ENCODE data around the gene ANKRD52.
"Not testable (repeated sequence)": the region's sequence is repeated elsewhere in the genome, so short reads cannot be mapped to it uniquely, and the experiment has no call there.

Gene ANKRD52

DNA sequence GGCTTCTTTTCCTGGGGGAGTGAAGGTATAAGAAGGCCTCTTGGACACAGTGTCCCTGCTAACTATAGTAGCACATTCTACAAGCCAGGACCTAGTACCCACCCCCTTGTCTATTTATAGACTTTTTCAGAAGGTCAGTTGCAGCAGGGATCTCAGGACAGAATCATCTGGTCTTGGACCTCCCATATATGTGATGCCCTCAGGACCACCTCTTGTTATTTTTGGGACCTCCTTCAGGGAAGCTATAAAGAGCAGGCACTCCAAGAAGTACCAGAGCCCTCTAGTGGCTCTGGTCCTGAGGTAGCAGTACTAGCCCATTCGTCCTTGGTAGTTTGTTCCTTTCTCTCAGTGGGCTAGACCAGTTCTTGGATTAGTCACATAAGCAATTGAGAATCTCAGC lies 12.8 kb upstream of the ANKRD52 start:
- DNase-seq: no peak

DNA sequence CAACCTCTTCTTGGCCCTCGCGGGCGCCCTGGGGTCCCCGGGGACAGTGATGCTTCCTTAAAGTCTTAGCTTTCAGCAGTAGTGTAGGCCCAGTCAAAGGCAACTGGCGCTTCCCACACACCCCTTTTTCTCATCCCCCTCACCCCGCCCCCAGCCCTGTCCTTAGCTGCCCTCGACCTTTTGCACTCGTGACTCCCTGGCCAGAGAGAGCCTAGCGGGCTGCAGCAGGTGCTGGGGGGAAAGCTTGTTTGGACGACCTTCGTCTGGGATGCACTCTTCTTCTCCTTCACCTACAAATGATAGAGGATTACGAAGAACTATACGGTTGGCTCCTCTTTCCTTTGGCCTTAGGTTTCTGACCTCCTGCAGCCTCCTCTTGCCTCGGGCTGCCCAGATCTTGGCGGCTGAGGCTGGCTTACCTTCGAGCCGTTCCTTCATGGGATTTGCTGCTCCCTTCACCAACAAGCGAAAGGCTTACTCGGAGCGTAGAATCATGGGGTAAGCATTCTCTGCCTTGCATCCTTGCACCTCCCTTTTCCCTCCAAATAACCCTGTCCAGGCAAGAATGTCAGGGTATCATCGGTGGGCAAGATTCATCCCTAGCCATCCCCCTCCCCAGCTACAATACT lies 9.4 kb upstream of the ANKRD52 start:
- no peak for DNase-seq

DNA sequence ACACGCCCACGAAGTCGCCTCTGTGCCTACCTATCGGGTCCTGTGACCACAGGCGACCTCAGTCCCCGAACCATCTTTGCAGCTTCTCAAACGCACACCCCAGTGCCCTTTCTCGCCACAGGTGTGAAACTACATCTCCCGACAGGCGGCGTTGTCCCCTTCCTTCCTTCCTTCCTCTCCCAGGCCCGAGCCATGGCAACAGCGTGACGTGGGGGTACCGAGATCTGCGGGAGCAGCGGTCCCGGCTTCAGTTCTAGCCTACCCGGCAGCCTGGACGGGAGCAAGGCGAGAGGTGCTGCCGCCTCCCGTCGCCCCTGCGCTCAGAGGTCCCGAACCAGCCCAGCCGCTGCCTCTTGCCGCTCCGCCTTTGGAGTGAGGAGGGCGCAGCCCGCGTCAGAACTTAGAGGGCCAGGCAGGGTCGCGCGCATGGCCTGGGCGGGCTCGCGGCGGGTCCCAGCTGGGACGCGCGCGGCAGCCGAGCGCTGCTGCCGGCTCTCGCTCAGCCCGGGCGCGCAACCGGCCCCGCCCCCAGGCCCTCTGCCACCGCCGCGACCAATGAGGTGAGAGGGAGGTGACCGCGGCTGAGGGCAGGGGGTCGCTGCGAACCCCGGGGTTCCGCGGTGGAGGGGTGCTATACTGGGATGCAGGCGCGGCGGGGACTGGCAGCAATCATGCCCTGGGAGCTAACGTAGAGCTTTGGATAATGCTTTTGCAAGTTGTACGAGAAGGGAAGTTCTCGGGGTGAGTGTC lies 8.7 kb upstream of the ANKRD52 start, which contains the start of gene COQ10A:
TSS of gene COQ10A (plus strand) at position 250 of the 750 bp plus-strand sequence. CDS start at position 427, 177 bp downstream.
- peak; percentile 36 to 72 for DNase-seq

DNA sequence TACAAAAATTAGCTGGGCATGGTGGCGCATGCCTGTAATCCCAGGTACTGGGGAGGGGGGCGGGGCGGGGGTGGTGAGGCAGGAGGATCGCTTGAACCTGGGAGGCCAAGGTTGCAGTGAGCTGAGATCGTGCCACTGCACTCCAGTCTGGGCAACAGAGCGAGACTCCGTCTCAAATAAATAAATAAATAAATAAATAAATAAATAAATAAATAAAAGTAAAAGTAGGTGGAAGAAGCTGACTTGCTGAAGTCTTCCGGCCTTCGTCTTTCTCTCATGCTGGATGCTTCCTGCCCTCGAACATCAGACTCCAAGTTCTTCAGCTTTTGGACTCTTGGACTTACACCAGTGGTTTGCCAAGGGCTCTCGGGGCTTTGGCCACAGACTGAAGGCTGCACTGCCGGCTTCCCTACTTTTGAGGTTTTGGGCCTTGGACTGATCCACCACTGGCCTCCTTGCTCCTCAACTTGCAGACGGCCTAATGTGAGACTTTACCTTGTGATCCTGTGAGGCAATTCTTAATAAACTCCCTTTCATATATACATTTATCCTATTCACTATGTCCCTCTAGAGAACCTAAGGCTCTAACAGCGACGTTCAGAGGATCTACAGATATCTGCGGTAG lies 8.0 kb upstream of the ANKRD52 start:
- DNase-seq: not testable (repeated sequence)

DNA sequence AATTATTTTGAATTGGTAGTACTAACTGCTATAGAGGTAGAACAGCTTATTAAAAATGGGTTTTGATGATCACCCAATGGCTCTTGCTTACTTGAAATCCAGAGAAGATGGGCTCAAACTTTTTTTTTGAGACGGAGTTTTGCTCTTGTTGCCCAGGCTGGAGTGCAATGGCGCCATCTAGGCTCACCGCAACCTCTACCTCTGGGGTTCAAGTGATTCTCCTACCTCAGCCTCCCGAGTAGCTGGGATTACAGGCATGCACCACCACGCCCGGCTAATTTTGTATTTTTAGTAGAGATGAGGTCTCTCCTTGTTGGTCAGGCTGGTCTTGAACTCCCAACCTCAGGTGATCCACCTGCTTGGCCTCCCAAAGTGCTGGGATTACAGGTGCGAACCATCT lies 4.8 kb upstream of the ANKRD52 start:
- DNase-seq: not testable (repeated sequence)

DNA sequence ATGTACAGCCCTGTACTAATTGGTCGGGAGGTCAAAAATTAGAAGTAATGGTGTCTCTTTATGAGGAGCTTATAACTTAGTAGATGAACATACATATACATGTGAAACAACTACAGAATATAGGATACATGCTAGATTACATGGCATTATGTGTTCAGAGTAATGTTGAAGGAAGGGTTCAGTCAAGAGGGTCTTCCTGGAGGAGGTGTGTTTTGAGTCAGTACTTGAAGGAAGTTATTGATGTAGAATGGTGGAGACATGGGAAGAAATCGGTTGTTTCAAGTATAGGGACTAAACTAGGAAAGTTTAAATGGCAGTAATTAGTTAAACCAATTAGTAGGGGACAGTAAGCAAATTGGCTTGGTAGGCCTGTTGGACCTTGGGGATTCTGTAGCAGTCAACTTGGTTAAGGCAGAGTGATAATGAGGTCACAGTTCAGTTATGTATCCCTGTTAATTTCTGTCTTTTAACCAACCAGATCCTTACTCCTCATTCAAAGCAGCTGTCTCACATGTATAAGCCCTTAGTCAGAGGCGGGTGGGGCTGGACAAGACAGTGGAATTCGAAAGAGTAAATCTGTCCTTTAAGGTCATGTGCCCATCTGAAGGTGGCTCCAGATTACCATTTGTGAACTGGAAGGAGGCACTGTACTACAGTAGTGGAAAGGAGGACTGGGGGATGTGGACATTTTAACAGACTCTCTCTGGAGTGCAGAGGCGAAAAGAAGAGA lies 3.5 kb upstream of the ANKRD52 start:
- no peak for DNase-seq

DNA sequence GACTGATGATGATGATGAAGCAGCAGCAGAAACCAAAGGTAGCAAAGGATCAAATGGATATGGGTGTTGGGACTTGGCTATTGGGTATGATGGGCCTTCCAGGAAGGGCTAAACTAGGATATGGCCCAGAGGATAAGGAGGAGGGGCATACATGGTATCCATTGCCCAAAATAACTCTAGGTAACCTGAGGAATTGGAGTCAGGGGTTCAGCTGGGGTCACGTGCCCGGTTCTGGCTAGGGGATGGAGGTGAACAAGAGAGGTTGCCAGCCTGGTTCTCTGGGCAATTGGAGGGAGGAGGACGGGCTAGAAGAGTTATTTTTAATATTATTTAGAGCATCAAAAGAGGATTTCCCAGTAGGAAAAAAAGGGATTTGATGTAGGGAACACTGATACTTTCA lies 2.7 kb upstream of the ANKRD52 start:
- DNase-seq: no peak

DNA sequence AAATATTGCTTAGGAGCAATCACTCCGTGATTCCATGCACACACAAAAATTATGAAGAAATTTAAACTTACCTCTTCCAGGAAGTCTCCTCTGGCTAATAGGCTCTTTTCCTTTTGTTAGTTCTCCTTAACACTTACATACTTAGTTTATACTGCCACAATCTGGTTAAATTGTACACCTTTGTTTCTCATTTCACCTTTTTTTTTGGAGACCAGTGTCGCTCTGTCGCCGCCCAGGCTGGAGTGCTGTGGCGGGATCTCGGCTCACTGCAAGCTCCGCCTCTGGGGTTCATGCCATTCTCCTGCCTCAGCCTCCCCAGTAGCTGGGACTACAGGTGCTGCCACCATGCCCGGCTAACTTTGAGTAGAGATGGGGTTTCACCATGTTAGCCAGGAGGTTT lies 2.2 kb upstream of the ANKRD52 start:
- DNase-seq: no peak

DNA sequence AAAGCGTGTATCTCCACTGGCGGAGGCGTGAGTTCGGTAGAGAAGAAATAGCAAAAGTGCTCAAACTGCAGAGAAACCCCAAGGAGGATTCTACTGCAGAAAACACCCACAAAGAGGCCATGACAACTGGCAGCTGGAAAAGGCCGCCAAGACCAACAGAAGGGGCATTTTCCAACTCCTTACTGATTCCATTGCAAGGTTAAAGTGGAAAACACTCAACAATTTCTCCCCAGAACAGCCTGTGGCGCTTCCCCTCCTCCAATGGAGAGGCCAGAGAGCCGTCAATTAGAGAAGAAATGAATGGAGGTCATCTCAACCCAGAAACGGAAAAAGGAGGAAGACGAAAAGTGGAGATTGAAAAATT lies 618 bp upstream of the ANKRD52 start:
- DNase-seq: no peak

DNA sequence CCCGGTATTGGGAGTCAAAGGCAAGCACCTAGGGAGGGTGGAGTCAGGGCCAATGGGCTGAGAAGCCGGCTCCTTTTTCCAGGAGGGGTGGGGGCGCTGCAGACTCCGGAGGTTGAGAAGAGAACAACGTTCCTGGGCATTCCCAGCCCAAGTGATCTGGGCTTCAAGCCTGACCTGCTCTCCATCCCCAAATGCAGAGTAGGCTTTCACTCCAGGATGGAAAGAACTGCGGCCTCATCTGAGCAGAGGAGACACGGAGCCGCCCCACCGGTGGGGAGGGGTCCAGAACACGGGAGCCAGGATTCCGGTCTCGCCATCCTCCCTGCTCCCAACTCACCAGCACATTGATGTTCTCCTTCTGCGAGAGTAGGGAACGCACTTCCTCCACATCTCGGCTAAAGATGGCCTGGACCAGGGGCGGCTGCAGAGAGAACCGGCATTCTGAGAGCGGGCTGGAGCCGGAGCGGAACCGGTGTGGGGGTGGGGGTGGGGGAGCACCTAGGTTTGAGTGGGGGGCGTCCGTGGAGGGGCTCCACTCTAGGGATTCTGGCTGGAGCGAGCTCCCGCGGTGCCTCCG lies 605 bp downstream of the ANKRD52 start:
- DNase-seq: no peak

DNA sequence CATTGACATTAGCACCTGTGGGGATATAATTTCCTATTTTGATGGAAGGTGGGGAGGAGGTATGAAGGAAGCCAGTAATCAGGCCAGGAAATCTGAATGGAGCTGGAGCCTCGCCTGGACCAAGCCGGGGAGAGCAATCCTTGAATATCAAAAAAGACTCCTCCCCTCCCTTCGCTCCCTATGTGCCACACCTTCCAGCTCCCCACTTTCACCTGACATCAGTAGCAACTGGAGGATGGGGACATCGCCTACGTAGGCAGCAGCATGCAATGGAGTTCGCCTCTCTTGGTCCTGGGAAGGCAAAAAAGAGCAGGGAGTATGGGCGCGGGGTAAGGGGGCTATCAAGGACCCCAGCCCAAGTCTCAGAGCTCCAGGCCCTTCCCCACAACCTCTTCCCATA lies 1.1 kb downstream of the ANKRD52 start:
- DNase-seq: no peak

DNA sequence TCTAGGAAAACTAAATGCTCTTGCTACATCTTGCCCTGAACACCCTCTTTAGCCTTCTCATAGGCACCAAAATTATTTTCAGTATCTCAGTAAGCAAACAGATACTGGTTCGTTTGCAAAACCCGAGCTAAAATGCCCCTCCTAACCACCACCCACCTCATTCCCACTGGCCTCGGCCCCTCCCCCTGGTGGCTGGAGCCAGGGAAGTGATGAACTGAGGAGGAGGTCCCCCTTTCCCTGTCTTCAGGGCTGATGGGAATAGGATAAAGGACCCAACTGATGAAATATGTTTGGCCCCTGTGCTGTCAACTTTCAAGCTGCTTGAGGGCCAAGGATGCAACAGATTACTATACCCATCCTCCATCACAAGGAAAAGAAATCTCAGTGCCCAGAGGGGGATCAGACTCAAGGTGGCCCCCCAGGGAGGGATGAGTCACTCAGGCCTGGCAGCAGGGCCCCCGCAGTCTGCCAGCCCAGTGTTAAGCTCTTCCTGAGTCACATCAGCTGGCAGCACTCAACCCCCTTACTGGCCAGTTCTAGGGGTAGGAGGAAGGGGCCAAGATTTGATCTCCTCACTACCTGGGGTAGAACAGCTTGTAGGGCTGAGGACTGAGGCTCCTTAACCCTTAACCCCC lies 1.7 kb downstream of the ANKRD52 start:
- DNase-seq: no peak

DNA sequence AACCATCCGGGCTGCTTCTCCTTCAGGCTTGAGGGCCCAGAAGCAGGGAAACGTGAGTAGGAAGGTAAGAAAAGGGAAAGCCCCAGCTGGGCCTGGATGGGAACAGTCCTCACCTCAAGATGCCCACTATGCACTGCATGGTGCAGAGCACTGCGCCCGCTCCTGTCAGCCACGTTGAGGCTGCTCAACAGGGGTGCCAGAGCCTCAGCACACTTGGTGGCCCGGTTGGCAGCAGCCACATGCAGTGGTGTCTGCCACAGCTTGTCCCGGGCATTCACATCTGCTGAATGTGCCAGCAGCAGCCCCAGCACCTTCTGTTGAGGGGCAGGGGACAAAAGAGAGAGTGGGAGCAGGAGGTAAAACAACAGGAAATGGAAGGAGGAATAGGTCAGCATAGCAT lies 2.5 kb downstream of the ANKRD52 start:
- no peak for DNase-seq

DNA sequence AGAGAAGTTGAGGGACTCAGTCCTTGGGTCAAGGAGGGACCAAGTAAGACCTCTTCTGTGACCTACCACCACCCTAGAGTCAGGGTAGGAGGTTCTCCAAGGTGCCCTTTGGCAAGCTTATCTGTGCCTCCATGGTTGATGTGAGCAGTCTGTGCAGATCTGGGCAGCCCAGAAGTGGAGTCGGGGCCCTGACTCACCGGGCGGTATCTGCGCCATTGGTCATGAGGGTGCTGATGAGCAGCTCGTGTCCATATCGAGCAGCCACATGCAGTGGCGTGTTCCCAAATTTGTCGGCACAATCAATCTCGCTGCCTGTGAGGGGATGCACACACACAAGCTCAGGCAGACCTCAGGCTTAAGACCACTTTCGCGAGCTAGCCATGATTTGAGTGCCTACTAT lies 5.1 kb downstream of the ANKRD52 start:
- DNase-seq: no peak

DNA sequence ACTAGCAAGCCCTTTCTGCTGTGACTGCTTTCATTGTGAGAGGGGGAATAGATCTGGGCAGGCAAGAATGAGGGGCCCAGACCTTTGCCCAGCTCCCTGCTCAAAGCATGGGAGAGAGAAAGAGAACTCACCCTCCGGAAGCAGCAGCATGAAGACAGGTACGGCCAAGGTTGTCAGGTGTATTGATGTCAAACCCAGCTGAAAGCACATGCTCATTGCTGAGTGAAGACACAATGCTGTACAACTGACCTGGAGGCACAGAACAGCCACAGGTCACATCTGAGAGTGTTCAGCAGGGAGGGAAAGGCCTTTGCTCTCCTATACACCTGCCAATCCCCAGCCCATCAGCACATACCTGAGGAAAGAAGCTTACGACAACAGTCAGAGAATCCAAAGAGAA lies 5.5 kb downstream of the ANKRD52 start:
- no peak for DNase-seq

DNA sequence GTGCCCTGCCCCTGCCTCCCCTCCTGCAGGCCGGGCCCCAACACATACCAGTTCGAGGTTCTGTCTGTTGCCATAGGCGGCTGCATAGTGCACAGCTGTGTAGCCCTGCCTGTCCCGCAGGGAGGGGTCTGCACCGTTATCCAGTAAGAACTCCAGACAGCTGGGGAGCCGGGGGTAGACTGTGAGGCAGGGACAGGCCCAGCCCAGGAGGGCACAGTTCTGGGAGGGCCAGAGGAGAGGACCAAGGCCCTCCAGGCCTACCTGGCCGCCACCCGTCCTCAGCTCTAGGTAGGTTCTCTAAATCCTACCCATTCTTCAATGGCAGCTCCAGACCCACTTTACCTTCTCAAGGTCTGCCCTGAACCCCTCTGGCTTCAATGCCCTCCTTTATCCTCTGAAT lies 9.5 kb downstream of the ANKRD52 start:
- DNase-seq: no peak

DNA sequence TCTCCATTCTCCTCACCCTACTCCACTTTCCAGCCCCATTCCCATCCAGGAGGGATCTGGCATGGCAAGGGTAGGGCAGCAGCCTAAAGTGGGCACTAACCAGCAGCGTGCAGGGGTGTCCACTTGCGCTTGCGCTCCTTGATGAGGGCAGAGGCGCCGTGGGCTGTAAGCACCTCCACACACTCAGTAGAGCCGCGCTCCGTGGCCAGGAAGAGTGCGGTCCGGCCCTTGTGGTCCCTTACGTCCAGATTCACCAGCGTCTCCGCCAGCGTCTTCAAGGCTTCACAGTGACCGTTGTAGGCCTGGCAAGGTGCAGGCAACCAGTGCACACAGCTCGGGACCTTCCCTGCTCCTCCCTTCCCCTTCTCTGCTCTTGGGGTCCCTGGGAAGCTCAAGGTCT lies 10.3 kb downstream of the ANKRD52 start:
- DNase-seq: no peak

DNA sequence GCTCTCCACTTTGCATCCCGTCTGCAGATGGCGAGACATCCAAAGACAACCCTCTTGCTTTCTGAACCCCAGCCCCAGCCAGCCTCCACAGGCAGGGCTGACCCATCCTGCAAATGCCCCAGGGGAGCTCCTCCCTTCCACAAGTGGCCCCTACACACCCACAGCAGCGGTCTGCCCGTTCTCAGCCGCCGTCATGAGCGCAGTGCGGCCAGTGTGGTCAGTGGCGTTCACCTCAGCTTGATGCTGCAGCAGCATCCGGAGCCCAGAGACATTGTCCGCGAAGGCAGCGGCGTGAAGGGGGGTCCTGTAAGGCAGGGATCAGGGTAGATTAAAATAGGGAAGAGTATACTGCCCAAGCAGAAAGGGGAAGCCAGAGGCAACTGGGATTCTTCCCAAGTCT lies 13.7 kb downstream of the ANKRD52 start:
- DNase-seq: no peak

DNA sequence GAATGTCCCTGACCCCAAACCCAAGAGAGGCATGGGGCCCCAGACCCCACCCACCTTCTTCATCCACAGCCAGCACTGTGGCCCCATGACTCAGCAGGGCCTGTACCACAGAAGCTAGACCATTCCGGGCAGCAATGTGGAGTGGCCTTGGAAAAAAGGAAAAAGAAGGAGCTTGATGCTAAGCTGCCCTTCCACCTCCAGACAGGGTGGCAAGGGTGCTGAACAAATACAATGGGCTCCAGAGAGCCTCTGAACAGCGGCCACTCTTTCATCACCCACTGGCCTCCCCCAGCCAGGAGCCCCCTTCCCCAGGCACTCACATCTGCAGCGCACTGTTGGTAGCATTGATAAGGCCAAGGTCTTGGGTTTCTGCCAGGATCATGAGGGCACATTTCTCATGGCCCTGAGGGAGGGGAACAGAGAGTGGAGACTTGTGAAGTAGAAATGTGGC lies 14.4 kb downstream of the ANKRD52 start:
- no peak for DNase-seq

DNA sequence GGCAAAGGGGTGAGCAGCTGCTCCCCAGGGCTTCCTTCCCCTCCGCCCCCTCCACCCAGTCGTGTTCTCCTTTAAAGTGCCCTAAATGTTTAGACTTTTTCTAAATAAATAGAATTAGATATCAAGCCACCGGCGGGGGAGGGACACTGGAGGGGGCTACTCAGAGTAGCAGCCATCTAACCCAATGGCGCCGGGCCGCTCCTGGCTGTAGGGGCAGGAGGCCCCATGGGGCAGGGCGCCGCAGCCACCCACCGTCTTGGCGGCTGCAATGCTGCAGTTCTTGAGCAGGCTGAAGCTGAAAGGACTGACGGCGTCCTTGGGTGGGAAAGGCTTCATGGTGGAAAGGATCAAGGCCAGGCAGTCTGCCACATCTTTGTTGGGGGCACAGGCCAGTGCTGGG lies 15.2 kb downstream of the ANKRD52 start:
- DNase-seq: no peak

DNA sequence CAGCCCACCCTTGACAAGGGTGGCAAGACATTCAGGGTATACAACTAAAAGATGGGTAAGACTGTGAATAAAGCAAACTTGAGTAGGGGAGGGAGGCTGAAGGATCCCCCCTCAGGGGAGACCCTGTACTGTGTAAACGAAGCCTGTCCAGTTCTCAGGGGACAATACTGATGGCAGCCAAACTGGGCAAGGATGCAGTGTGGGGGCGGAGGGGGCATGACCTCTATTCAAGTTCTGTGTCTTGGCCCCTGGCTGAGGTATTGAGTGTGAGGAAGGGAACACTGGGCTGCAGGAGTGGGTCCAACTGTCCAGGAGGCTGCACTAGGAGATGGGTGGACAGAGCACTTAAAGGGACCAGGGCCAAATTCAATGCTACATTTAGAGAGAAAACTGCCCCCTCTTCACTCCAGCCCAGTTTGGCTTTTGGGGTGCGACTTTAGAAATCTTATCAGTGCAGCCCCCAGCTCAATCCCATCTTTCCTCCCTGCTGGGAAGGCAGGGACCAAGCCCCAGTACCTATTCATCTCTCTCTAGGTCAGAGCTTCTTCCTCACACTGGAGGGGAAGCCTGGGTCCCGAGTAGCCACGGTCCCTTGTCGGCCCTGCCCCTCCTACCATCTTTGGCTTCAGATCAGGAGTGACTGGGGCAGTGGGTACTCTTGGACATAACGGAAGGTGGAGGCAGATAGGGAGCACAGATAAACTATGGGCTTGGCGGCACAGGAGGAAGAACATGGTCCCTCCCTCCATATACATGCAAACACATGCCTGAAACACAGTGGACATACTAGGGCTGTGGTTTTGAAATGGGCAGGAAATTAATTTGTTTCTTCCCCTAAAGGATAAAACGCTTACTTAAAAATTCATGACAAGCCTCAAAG lies 16.5 kb downstream of the ANKRD52 start:
- DNase-seq: no peak

DNA sequence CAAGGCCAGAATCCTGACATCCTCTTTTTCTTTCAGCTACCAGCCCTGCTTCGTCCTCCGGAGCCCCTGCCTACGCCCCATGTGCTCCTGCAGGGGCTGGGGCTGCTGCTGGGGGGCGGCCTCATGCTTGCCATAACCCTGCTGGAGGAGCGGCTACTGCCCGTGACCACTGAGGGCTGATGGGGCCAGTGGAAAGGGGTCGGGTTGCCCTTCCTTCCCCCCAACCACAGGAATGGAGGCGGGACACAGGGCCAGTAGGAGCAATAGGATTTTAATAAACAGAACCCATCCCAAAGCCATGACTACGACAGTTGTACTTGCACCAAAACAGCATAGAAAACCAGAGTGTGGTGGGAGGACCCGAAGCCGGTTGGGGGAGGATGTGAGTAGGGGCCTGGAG lies 20.6 kb downstream of the ANKRD52 start:
- no peak for DNase-seq
